H1 (cell line): Measurements from ENCODE around the gene EMC1. TPM values are rescaled to one million over a fixed set of nuclear protein-coding genes. Genes with fewer than 3 reads are reported as not detected.
A peak's percentile ranks its signal among the peaks of the same experiment; 100 is the strongest.

Experiments
- ASH2L ChIP-seq: fragments of 200-600, 300-600 bp; sonication (generic); IDR thresholded peaks from one replicate; pipeline ENCODE4 v1.7.1; 2017; ENCODE audit warnings: low read length
- CEBPB ChIP-seq: IDR thresholded peaks from 2 replicates; pipeline ENCODE4 v1.6.1; 2012; ENCODE audit warnings: low read depth, low read length
- EZH2 ChIP-seq: fragments of 200-600 bp; sonication (generic); IDR thresholded peaks from 2 replicates; pipeline ENCODE4 v1.7.1; 2012; ENCODE audit warnings: low read depth, mild to moderate bottlenecking, moderate library complexity, low read length, inconsistent platforms; ENCODE audit not compliant: severe bottlenecking
- FOSL1 ChIP-seq: IDR thresholded peaks from 2 replicates; pipeline ENCODE4 v1.6.1; 2011; ENCODE audit warnings: mild to moderate bottlenecking, low read depth, low read length, moderate library complexity; ENCODE audit not compliant: insufficient read depth
- GABPA ChIP-seq: IDR thresholded peaks from 2 replicates; pipeline ENCODE4 v1.6.1; 2011; ENCODE audit warnings: mild to moderate bottlenecking, low read length, moderate library complexity, borderline replicate concordance; ENCODE audit not compliant: insufficient read depth
- KDM1A ChIP-seq: fragments of 200-600, 300-600 bp; sonication (generic); IDR thresholded peaks from 2 replicates; pipeline ENCODE4 v1.7.1; 2016; ENCODE audit warnings: mild to moderate bottlenecking, low read length, borderline replicate concordance
- KDM4A ChIP-seq: IDR thresholded peaks from one replicate; pipeline ENCODE4 v1.7.1; 2012; ENCODE audit warnings: low read depth, mild to moderate bottlenecking, moderate library complexity, low read length, inconsistent platforms; ENCODE audit not compliant: severe bottlenecking
- MAFK ChIP-seq: IDR thresholded peaks from 2 replicates; pipeline ENCODE4 v1.6.1; 2012; ENCODE audit warnings: low read depth, mild to moderate bottlenecking, improper control_type of control experiment, low read length
- PHF8 ChIP-seq: fragments of 200-600 bp; sonication (generic); conservative IDR thresholded peaks from 2 replicates; pipeline ENCODE4 v1.7.1; 2012; ENCODE audit warnings: low read depth, mild to moderate bottlenecking, inconsistent platforms, low read length, moderate library complexity
- POLR2AphosphoS5 ChIP-seq: IDR thresholded peaks from 2 replicates; pipeline ENCODE4 v1.6.1; 2011; ENCODE audit warnings: low read depth, low read length
- POU5F1 ChIP-seq: IDR thresholded peaks from 2 replicates; pipeline ENCODE4 v1.6.1; 2011; ENCODE audit warnings: low read depth, mild to moderate bottlenecking, low read length, moderate library complexity
- RBBP5 ChIP-seq: IDR thresholded peaks from 2 replicates; pipeline ENCODE4 v1.7.1; 2012; ENCODE audit warnings: low read depth, mild to moderate bottlenecking, inconsistent platforms, low read length, moderate library complexity, borderline replicate concordance
- RXRA ChIP-seq: IDR thresholded peaks from 2 replicates; pipeline ENCODE4 v1.6.1; 2011; ENCODE audit warnings: low read depth, mild to moderate bottlenecking, low read length, moderate library complexity; ENCODE audit not compliant: insufficient read depth
- SIRT6 ChIP-seq: IDR thresholded peaks from one replicate; pipeline ENCODE4 v1.7.1; 2012; ENCODE audit warnings: low read length, inconsistent platforms
- SIX5 ChIP-seq: IDR thresholded peaks from 2 replicates; pipeline ENCODE4 v1.6.1; 2011; ENCODE audit warnings: mild to moderate bottlenecking, low read depth, low read length
- TBP ChIP-seq: IDR thresholded peaks from 2 replicates; pipeline ENCODE4 v1.6.1; 2011; ENCODE audit warnings: low read depth, low read length, improper control_type of control experiment
- TCF12 ChIP-seq: IDR thresholded peaks from 2 replicates; pipeline ENCODE4 v1.6.1; 2011; ENCODE audit warnings: low read depth, mild to moderate bottlenecking, low read length
- TEAD4 ChIP-seq: IDR thresholded peaks from 2 replicates; pipeline ENCODE4 v1.6.1; 2012; ENCODE audit warnings: low read depth, low read length, inconsistent platforms, mixed read lengths
- YY1 ChIP-seq: IDR thresholded peaks from 2 replicates; pipeline ENCODE4 v1.6.1; 2011; ENCODE audit warnings: low read depth, mild to moderate bottlenecking, low read length
- polyA plus RNA-seq, 7 experiments: library from polyadenylated mRNA; depleted of rRNA in 3 of 7; stranded (reverse) in 5 of 7; unstranded in 2 of 7; fragments of >200 nt in 5 of 7; fragments of 200-250 nt in 2 of 7; gene quantifications; 1 replicate in 5 of 7; 2 replicates in 1 of 7; 4 replicates in 1 of 7; pipeline versions ENCODE4 v1.2.1 to v1.2.3, GENCODE V29; 2011 to 2013; ENCODE audit warnings: missing spikeins in 2 of 7, mixed read lengths in 2 of 7
- total RNA-seq: library from RNA; stranded (reverse); fragmentation: NEBNext Ultra II Directional; extraction: Animal tissue kit (Norgen Biotek cat#: 25700); gene quantifications from 2 replicates; pipeline ENCODE4 v1.2.1, GENCODE V29; 2021
- TF ChIP-seq, protein P1 (sequence below), 3 experiments: IDR thresholded peaks; 1 replicate in 2 of 3; 2 replicates in 1 of 3; pipeline versions ENCODE4 v1.5.1 to v1.6.1; 2011; ENCODE audit warnings: low read length in 3 of 3, mild to moderate bottlenecking in 3 of 3, inconsistent platforms in 2 of 3, low read depth in 1 of 3, moderate library complexity in 1 of 3; ENCODE audit not compliant: insufficient read depth in 1 of 3; ENCODE audit errors: control extremely low read depth in 1 of 3
- TF ChIP-seq, protein P2 (sequence below): IDR thresholded peaks from 2 replicates; pipeline ENCODE4 v1.6.1; 2011; ENCODE audit warnings: low read length, improper control_type of control experiment

The EMC1 gene
- total and polyA plus RNA-seq, 2 of the 8 experiments (the other 6 are each of a cell fraction or from before 2014, with no cell fraction given): 51.0 to 53.5 TPM

DNA sequence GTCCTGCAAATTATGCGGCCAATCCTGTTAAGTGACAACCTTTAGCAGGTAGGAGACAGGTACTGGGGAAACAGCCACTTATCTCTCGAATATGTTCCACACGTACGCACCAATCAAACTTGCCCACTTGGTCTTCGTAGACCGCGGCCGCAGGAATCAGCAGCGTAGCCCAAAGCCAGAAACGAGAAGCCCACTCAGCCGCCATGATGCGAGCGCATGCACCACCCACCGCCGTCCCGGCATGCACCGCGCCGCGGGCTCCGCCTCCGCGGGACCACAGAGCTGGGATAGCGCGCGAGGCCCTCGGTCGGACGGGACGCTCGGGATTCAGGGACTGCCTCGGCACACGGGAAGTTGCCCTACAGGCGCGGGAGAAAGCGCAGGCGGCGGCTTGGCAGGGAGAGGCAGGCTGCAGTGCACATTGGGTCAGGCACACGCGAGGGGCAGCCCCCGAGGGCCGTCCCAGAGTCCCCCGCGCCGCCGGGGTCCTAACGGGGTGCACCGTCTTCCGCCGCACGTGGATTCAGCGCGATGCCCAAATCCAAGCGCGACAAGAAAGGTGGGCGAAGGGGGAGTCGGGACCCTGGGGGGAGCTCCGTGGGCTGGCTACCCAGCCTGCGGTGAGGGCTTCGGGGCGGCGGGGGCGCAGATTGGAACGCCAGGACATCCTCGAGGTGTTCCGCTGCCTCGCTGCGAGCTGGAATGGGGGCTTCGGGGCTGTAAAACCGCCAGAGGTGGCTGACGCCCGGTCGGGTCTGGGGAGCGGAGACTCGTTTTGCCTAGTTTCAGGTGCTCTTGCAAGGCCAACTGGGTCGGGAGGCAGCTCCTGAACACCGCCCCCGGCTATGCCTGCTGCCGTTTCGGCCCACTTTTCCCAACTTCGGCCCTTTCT lies at the start of gene EMC1, which contains the start of gene MRTO4 (continued):
- TF ChIP-seq, protein P1, sequence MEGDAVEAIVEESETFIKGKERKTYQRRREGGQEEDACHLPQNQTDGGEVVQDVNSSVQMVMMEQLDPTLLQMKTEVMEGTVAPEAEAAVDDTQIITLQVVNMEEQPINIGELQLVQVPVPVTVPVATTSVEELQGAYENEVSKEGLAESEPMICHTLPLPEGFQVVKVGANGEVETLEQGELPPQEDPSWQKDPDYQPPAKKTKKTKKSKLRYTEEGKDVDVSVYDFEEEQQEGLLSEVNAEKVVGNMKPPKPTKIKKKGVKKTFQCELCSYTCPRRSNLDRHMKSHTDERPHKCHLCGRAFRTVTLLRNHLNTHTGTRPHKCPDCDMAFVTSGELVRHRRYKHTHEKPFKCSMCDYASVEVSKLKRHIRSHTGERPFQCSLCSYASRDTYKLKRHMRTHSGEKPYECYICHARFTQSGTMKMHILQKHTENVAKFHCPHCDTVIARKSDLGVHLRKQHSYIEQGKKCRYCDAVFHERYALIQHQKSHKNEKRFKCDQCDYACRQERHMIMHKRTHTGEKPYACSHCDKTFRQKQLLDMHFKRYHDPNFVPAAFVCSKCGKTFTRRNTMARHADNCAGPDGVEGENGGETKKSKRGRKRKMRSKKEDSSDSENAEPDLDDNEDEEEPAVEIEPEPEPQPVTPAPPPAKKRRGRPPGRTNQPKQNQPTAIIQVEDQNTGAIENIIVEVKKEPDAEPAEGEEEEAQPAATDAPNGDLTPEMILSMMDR (IDR thresholded peaks at IDR 0.05; ENCODE audit: control extremely low read depth in 1 of 3, insufficient read depth in 1 of 3, low read depth in 1 of 3, low read length in 3 of 3): no peak
- TF ChIP-seq CEBPB (no peak), YY1 (peak; percentile 96), SIX5 (no peak), RXRA (no peak), KDM4A (peak; percentile 68), TBP (peak; percentile 91), KDM1A (no peak), PHF8 (peak; percentile 96), GABPA (no peak), ASH2L (peak; percentile 41), POU5F1 (no peak), TCF12 (0 out of 2 replicates have a peak, but pooled peaks have one; percentile 4), RBBP5 (peak; percentile 38; the same call in 1 of the 2 replicates), SIRT6 (no peak), TEAD4 (0 out of 2 replicates have a peak, but pooled peaks have one; percentile 13), FOSL1 (no peak), EZH2 (no peak), POLR2AphosphoS5 (peak; percentile 97), MAFK (no peak)
- TF ChIP-seq, protein P2, sequence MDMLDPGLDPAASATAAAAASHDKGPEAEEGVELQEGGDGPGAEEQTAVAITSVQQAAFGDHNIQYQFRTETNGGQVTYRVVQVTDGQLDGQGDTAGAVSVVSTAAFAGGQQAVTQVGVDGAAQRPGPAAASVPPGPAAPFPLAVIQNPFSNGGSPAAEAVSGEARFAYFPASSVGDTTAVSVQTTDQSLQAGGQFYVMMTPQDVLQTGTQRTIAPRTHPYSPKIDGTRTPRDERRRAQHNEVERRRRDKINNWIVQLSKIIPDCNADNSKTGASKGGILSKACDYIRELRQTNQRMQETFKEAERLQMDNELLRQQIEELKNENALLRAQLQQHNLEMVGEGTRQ: no peak
